ENCODE results near the gene SLC10A3.

SLC10A3 gene

DNA sequence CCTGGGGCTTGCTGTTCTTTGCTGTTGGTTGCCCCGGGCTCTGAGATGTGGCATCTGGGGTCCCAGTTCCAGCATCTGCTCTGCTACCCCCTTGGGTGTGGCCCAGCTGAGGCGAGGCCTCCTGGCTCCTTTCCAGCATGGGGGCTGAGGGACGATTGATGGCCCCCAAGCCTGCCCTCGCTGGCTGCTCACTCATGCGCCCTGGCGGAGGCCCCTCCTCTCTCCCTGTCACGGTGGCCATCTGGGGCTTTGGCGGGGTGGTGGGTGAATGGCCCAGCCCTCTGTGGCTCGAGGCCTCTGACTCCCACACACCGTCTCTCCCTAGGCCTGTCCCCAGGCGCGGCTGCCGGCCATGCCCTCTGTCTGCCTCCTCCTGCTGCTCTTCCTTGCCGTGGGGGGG is 30.6 kb downstream of the SLC10A3 start:
- DNase-seq (ENCODE audit: low read depth, low spot score): no peak
- peak overlapping the region; percentile 72 for H3K4me3 ChIP-seq (ENCODE audit: low read depth, low read length)
- ChIA-PET CTCF (interaction anchor here (1.3 kb wide), 1 partner anchor 17 kb away, joined by 4 read pairs; no protein-coding TSS in a partner anchor), POLR2A (interaction anchor here (0.7 to 2.7 kb wide), 7 partner anchors 8 to 31 kb away, joined by 3 to 16 read pairs (median 5); partner anchors contain the start of genes LAGE3, SLC10A3 and UBL4A)
- TF ChIP-seq, protein P1, sequence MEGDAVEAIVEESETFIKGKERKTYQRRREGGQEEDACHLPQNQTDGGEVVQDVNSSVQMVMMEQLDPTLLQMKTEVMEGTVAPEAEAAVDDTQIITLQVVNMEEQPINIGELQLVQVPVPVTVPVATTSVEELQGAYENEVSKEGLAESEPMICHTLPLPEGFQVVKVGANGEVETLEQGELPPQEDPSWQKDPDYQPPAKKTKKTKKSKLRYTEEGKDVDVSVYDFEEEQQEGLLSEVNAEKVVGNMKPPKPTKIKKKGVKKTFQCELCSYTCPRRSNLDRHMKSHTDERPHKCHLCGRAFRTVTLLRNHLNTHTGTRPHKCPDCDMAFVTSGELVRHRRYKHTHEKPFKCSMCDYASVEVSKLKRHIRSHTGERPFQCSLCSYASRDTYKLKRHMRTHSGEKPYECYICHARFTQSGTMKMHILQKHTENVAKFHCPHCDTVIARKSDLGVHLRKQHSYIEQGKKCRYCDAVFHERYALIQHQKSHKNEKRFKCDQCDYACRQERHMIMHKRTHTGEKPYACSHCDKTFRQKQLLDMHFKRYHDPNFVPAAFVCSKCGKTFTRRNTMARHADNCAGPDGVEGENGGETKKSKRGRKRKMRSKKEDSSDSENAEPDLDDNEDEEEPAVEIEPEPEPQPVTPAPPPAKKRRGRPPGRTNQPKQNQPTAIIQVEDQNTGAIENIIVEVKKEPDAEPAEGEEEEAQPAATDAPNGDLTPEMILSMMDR (IDR thresholded peaks at IDR 0.05; ENCODE audit: insufficient read depth, low read length, missing control alignments): no peak

DNA sequence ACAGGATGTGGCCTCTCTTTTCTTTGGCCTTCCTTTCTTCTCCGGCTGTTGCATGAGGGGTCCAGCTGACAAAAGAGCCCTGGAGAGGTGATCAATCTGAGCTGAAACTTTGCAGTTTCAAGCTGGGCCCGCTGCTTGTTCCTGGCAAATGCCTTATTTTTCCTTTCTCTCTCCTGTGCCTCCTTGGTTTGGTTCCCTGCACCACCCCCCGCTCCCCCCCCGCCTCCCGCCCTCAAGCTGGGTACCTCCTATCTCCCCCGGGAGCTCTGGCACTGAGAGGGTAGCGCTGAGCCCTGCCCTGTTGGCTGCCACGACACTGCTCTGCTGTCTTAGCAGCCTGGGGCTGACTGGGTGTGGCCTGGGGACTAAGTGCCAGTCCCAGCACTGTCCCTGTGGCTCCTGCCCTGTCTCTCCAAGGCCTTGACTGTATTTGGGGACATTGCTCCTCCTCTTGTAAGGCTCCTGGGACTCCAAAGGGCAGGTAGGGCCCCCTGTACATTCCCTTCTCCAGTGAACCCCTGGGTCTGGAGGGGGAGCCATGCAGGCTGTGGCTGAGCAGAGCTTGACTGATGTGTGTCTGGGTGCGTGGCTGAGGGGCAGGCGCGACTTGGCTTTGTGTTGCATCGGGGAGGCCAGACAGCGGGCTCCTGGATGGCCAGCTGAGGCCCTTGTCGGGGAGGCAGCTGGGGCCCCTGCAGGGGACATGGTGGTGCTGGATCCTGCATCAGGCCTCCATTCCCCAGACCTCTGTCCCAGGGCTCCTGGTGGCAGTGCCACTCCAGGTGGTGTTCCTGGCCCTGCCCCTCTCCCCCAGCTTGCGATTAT is 31.3 kb downstream of the SLC10A3 start:
- CTCF ChIA-PET: interaction anchor here (1.3 kb wide), 1 partner anchor 18 kb away, joined by 4 read pairs; no protein-coding TSS in a partner anchor
- POLR2A ChIA-PET: interaction anchor here (0.6 to 2.7 kb wide), 9 partner anchors 9 to 59 kb away, joined by 3 to 16 read pairs (median 4); partner anchors contain the start of genes FAM50A, LAGE3, SLC10A3 and UBL4A
- no peak for DNase-seq (ENCODE audit: low read depth, low spot score)
- peak overlapping the region; percentile 72 for H3K4me3 ChIP-seq (ENCODE audit: low read depth, low read length)
- TF ChIP-seq, protein P1 (IDR thresholded peaks at IDR 0.05; ENCODE audit: insufficient read depth, low read length, missing control alignments): no peak

DNA sequence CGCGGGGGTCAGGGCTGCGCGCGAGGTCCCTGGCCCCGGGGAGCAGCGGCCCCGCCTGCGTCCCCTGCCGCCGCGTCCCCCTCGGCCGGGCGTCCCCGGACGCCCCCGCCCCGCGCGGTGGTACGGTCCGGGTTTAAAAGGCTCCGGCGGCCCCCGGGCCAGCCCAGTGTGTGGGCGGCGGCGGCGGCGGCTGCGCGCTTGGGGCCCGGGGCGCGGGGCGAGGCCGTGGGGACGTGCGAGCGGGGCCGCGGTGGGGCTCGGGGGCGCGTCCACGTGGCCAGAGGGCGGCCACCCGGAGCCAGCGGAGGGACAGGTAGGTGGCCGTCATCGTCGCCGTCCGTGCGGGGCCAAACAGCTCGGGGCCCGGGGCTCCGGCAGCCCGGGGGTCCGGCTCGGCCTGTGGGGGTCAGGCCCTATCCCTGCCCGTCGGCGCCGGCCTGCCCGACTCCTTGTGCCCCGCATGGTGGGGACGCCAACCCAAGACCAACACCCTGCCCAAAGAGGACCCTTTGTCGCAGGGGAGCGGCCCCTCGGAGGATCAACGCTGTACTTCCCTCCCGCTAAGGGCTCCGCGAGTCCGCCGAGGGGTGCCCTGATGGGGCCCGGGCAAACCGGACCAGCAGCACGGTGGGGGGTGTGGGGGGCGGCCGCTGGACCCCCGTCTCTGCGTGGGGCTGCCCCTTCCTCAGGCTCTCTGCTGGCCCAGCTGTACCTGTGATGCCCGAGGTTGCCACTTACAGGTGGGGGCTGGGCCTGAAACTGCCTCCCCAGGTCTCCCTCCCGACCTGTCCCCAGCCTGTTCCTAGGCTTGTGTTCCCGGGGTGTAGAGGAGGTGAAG is 32.1 kb downstream of the SLC10A3 start, which contains the start of gene PLXNA3:
TSS of gene PLXNA3 (plus strand) at position 166 of the 838 bp plus-strand sequence. CDS start 1,903 bp downstream, outside the sequence.
- ChIA-PET POLR2A (interaction anchor here (0.7 to 2.7 kb wide), 8 partner anchors 9 to 75 kb away, joined by 3 to 16 read pairs (median 4); partner anchors contain the start of genes FAM50A, LAGE3 and SLC10A3), CTCF (interaction anchor here (1.3 kb wide), 1 partner anchor 18 kb away, joined by 4 read pairs; no protein-coding TSS in a partner anchor)
- peak within 1 kb of the TSS; percentile 72 for H3K4me3 ChIP-seq (ENCODE audit: low read depth, low read length)
- TF ChIP-seq, protein P1 (IDR thresholded peaks at IDR 0.05; ENCODE audit: insufficient read depth, low read length, missing control alignments): no peak
- DNase-seq (ENCODE audit: low read depth, low spot score): no peak

DNA sequence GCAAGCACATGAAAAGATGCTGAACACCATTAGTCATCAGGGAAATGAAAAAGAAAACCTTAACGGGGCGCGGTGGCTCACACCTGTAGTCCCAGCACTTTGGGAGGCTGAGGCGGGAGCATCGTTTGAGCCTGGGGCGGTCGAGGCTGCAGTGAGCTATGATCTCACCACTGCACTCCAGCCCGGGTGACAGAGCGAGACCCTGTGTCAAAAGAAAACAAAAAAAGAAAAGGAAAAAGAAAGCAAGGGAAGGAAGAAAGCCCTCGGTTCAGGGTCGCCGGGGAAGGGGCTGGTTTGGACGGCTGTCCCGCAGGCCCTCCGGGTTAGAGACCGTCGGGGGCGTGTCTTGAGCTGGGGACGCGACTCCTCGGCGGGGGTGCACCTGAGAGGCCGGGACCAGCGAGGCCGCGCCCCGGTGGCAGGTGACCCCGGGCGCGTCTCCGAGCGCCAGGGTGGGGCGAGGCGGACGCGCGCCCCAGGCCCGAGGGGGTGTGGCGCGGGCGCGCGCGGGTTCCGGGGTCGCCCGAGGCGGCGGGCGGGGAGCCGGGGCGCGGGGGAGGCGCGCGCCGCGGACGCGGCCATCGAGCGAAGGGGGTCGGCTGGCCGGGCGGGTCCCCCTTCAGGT is 32.8 kb downstream of the SLC10A3 start:
- no peak for DNase-seq (ENCODE audit: low read depth, low spot score)
- CTCF ChIA-PET: no interaction called here
- peak overlapping the region; percentile 52 for H3K4me3 ChIP-seq (ENCODE audit: low read depth, low read length)
- TF ChIP-seq, protein P1 (IDR thresholded peaks at IDR 0.05; ENCODE audit: insufficient read depth, low read length, missing control alignments): no peak
- POLR2A ChIA-PET: interaction anchor here (0.7 to 1.0 kb wide), 2 partner anchors 12 to 76 kb away, joined by 3 read pairs; no protein-coding TSS in a partner anchor

DNA sequence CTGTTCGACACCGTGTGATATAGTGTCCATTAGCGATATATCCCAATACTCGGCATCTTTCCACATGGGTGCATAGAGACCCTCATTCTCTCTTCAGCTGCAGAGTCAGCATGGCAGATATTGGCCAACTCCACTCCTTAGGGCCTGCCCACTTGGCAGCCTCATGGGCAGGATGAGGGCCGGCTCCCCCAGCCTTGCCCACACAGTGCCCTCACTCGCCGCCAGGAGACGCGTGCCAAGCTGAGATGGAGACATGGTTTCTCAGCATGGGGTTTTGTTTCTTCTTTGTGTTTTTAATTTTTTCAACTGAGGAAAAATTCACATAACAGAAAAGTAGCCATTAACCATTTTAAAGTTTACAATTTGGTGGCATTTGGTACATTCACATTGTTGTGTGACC is 37.6 kb downstream of the SLC10A3 start:
- DNase-seq (ENCODE audit: low read depth, low spot score): no peak
- CTCF ChIA-PET: no interaction called here
- POLR2A ChIA-PET: interaction anchor here (0.9 kb wide), 1 partner anchor 11 kb away, joined by 3 read pairs; no protein-coding TSS in a partner anchor
- TF ChIP-seq, protein P1 (IDR thresholded peaks at IDR 0.05; ENCODE audit: insufficient read depth, low read length, missing control alignments): no peak
- H3K4me3 ChIP-seq (ENCODE audit: low read depth, low read length): no peak overlapping the region

Data from AG04449 (cell line).